HCT116 (cell line): ENCODE results near the gene C20orf144. TPM values are rescaled to one million over a fixed set of nuclear protein-coding genes. Genes with fewer than 3 reads are reported as not detected.

ENCODE experiments used
- ATAC-seq: fragments of 200-7000 bp; cut with Tn5 transposase; 2 replicates; pipeline ENCODE4 v1.9.1; 2020; ENCODE audit warnings: mild to moderate bottlenecking, moderate library complexity
- BruUV-seq: library from RNA; stranded (reverse); fragments of 400-500 nt; replicated peaks from 2 replicates; lab custom pipeline; 2021; lab: Mats Ljungman, UMichigan
- CTCF ChIA-PET: fragments of 300-600 bp; sonication (Branson Sonifier 250); formaldehyde crosslinking; loops from one replicate; lab custom pipeline; 2021; ENCODE audit warnings: antibody characterized with exemption; lab: Charles Lee
- POLR2A ChIA-PET: fragments of 300-600, 350-600 bp; sonication (Branson Sonifier 250); formaldehyde crosslinking; loops from one replicate; lab custom pipeline; 2021; ENCODE audit warnings: antibody characterized with exemption; lab: Charles Lee
- RAD21 ChIA-PET, 2 experiments: fragments of 300-600 bp; sonication (Branson Sonifier 250); formaldehyde crosslinking; loops; one replicate each; lab custom pipeline; 2023; ENCODE audit warnings: low total read pairs in 2 of 2; ENCODE audit not compliant: uncharacterized antibody in 2 of 2, unreplicated experiment in 2 of 2, low non-redundant PET in 1 of 2; lab: Charles Lee
- DNase-seq: peaks from one replicate; pipeline ENCODE4 v3.0.0-alpha.2; 2010; ENCODE audit warnings: low read depth, low spot score
- H2AFZ ChIP-seq: fragments of 200-600 bp; shearing (Covaris generic), sonication (generic); 2 replicates; pipeline ENCODE4 v1.6.1; 2017; ENCODE audit warnings: low read depth, mixed run types, mixed read lengths, antibody characterized with exemption, low read length; ENCODE audit not compliant: poor library complexity, severe bottlenecking
- H3K27ac ChIP-seq: 2 replicates; pipeline ENCODE4 v1.5.1; 2012; ENCODE audit warnings: low read depth, low read length
- H3K27me3 ChIP-seq: fragments of 200-600 bp; sonication (generic); 2 replicates; pipeline ENCODE4 v1.6.1; 2016; ENCODE audit warnings: mixed run types, low read length, mixed read lengths; ENCODE audit not compliant: insufficient read depth
- H3K36me3 ChIP-seq, 2 experiments: fragments of 200-500 bp in 1 of 2; fragments of 200-600 bp in 1 of 2; sonication (Bioruptor generic) in 1 of 2; sonication (generic) in 1 of 2; 2 replicates each; pipeline versions ENCODE4 v1.5.1 to v1.6.1; 2014 to 2016; ENCODE audit warnings: low read length in 2 of 2, inconsistent platforms in 1 of 2, mixed read lengths in 1 of 2, mixed run types in 1 of 2; ENCODE audit not compliant: insufficient read depth in 2 of 2, control insufficient read depth in 1 of 2
- H3K4me1 ChIP-seq, 2 experiments: fragments of 200-600 bp in 1 of 2; sonication (generic) in 1 of 2; 2 replicates each; pipeline versions ENCODE4 v1.5.1 to v1.6.1; 2012 to 2017; ENCODE audit warnings: low read length in 2 of 2, inconsistent platforms in 1 of 2, mild to moderate bottlenecking in 1 of 2, mixed read lengths in 1 of 2, mixed run types in 1 of 2, moderate library complexity in 1 of 2; ENCODE audit not compliant: insufficient read depth in 2 of 2, control insufficient read depth in 1 of 2
- H3K4me2 ChIP-seq: fragments of 200-600 bp; sonication (generic); 2 replicates; pipeline ENCODE4 v1.6.1; 2017; ENCODE audit warnings: mixed run types, low read length, mixed read lengths
- H3K4me3 ChIP-seq, 2 experiments: fragments of 200-600 bp in 1 of 2; sonication (generic) in 1 of 2; replicated peaks in 1 of 2; 2 replicates each; pipeline ENCODE4 v1.5.1; 2011 to 2016; ENCODE audit warnings: low read length in 2 of 2, control low read depth in 1 of 2, low read depth in 1 of 2, mild to moderate bottlenecking in 1 of 2, mixed read lengths in 1 of 2, mixed run types in 1 of 2
- H3K79me2 ChIP-seq: fragments of 200-600 bp; sonication (generic); 2 replicates; pipeline ENCODE4 v1.6.1; 2017; ENCODE audit warnings: mild to moderate bottlenecking, mixed run types, low read length, moderate library complexity, mixed read lengths; ENCODE audit not compliant: insufficient read depth
- H3K9ac ChIP-seq: fragments of 200-600 bp; sonication (generic); 2 replicates; pipeline ENCODE4 v1.6.1; 2016; ENCODE audit warnings: low read length, mixed read lengths
- H3K9me2 ChIP-seq: fragments of 200-600 bp; sonication (generic), shearing (Covaris generic); 2 replicates; pipeline ENCODE4 v1.6.1; 2017; ENCODE audit warnings: mixed run types, mild to moderate bottlenecking, moderate library complexity; ENCODE audit not compliant: insufficient read depth
- H3K9me3 ChIP-seq, 2 experiments: fragments of 200-500 bp in 1 of 2; fragments of 200-600 bp in 1 of 2; sonication (Bioruptor generic) in 1 of 2; sonication (generic) in 1 of 2; 2 replicates each; pipeline ENCODE4 v1.6.1; 2014 to 2017; ENCODE audit warnings: low read length in 2 of 2, mixed read lengths in 2 of 2, inconsistent platforms in 1 of 2, low read depth in 1 of 2, mild to moderate bottlenecking in 1 of 2, mixed run types in 1 of 2, moderate library complexity in 1 of 2; ENCODE audit not compliant: control insufficient read depth in 1 of 2, insufficient read depth in 1 of 2
- H4K20me1 ChIP-seq: fragments of 200-600 bp; sonication (generic), shearing (Covaris generic); 2 replicates; pipeline ENCODE4 v1.6.1; 2017; ENCODE audit warnings: mixed run types, mild to moderate bottlenecking, moderate library complexity; ENCODE audit not compliant: insufficient read depth
- FOSL1 ChIP-seq: IDR thresholded peaks from 2 replicates; pipeline ENCODE4 v1.6.1; 2012; ENCODE audit warnings: low read depth
- POLR2A ChIP-seq: IDR thresholded peaks from 2 replicates; pipeline ENCODE4 v1.7.0; 2011; ENCODE audit warnings: borderline replicate concordance; ENCODE audit not compliant: insufficient read depth, insufficient read length; ENCODE audit errors: extremely low read depth
- POLR2AphosphoS5 ChIP-seq: IDR thresholded peaks from 2 replicates; pipeline ENCODE4 v1.6.1; 2011; ENCODE audit warnings: mild to moderate bottlenecking, low read depth, low read length, moderate library complexity
- TCF7L2 ChIP-seq: IDR thresholded peaks from 2 replicates; pipeline ENCODE4 v1.7.0; 2011; ENCODE audit warnings: borderline replicate concordance, inconsistent platforms; ENCODE audit not compliant: insufficient read depth, insufficient read length; ENCODE audit errors: extremely low read depth
- YY1 ChIP-seq: IDR thresholded peaks from 2 replicates; pipeline ENCODE4 v1.6.1; 2011; ENCODE audit warnings: low read length, low read depth, moderate library complexity, mild to moderate bottlenecking; ENCODE audit not compliant: insufficient replicate concordance; ENCODE audit errors: extremely low read depth
- intact Hi-C: fragments of 100-400 bp; cut with micrococcal nuclease; formaldehyde crosslinking; loops from 2 replicates; pipeline ENCODE4 v1.10.0; 2022
- total RNA-seq: library from RNA; stranded (reverse); gene quantifications from one replicate; pipeline ENCODE4 v1.2.1, GENCODE V29; 2021; ENCODE audit not compliant: unreplicated experiment
- TF ChIP-seq, protein P1 (sequence below): IDR thresholded peaks from 2 replicates; pipeline ENCODE4 v1.6.1; 2011; ENCODE audit warnings: mild to moderate bottlenecking, low read length, moderate library complexity; ENCODE audit not compliant: insufficient replicate concordance; ENCODE audit errors: extremely low read depth

Gene C20orf144
- total RNA-seq, 1 experiment from 2014 or later: 0.37 TPM

DNA sequence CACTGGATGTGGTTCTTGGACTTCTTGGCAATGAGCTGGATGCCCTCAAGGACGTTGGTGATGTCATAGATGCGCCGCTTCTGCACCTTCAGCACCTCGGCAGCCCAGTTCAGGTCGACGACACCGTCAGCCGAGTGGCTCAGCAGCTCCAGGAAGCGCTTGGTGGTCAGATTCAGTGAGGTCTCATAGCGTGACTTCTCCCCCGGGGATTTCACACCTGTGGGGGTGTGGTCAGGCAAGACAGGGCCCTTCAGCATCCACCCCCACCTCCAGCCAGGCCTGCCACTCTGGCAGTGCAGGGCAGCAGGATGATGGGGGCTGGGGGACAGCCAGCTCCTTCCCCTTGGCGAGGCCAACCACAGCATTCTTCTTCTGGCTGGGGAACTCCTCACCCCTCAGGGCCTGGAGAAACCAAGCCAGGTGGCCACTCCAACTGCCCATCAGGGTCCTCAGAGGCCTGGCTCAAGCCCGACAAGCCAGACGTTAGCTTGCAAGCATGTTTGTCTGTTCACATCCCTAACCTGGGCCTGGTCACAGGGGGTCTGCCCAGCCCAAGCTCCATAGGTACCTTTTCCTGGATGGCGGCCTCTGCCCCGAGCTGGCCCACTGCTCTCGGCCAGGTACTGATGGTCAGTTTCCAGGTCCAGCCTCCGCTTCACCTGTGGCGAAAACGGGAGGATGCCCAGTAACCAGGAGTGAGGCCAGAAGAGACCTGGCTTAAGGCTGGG, 17.8 kb downstream of the C20orf144 start:
- ChIA-PET CTCF (interaction anchor here (1.1 kb wide), 1 partner anchor 11 kb away, joined by 3 read pairs; no protein-coding TSS in a partner anchor), POLR2A (no interaction called here), RAD21 (no interaction called here)
- H4K20me1 ChIP-seq: no peaks in the 10 kb centered on the region
- DNase-seq: no peak
- H3K9ac ChIP-seq: no peak overlapping the region
- no peak overlapping the region for H2AFZ ChIP-seq
- no peaks in the 10 kb centered on the region for H3K27me3 ChIP-seq
- no peaks in the 10 kb centered on the region for H3K9me3 ChIP-seq
- no peak for ATAC-seq
- H3K9me2 ChIP-seq: no peaks in the 10 kb centered on the region
- peaks cover 11 to 18% of the 10 kb centered on the region in 2 experiments for H3K4me1 ChIP-seq
- peaks cover 0 to 5% of the 10 kb centered on the region in 2 experiments; a peak in 2 of 4 replicates for H3K36me3 ChIP-seq
- TF ChIP-seq POLR2A (no peak), POLR2AphosphoS5 (no peak), TCF7L2 (no peak), YY1 (no peak), FOSL1 (no peak)
- TF ChIP-seq, protein P1, sequence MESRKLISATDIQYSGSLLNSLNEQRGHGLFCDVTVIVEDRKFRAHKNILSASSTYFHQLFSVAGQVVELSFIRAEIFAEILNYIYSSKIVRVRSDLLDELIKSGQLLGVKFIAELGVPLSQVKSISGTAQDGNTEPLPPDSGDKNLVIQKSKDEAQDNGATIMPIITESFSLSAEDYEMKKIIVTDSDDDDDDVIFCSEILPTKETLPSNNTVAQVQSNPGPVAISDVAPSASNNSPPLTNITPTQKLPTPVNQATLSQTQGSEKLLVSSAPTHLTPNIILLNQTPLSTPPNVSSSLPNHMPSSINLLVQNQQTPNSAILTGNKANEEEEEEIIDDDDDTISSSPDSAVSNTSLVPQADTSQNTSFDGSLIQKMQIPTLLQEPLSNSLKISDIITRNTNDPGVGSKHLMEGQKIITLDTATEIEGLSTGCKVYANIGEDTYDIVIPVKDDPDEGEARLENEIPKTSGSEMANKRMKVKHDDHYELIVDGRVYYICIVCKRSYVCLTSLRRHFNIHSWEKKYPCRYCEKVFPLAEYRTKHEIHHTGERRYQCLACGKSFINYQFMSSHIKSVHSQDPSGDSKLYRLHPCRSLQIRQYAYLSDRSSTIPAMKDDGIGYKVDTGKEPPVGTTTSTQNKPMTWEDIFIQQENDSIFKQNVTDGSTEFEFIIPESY: no peak
- H3K4me2 ChIP-seq: no peak overlapping the region
- BruUV-seq: no TSS peak
- H3K27ac ChIP-seq: peak overlapping the region; percentile 50; the same call in 1 of the 2 replicates
- intact Hi-C loops: no loop called here
- peaks cover 25% of the 10 kb centered on the region for H3K79me2 ChIP-seq
- no peak overlapping the region for H3K4me3 ChIP-seq
